ENCODE results near the gene SMARCAD1. TPM values are rescaled to one million over a fixed set of nuclear protein-coding genes. Genes with fewer than 3 reads are reported as not detected.

The SMARCAD1 gene
- 10 to 100 TPM in 2 of 4 donors, 1 to 10 TPM in 2; 5.4 to 30.3 (median 8.8) TPM for polyA plus RNA-seq
- long read RNA-seq, donor 1, full-length matches to known transcripts: 1 of 1 reads
- long read RNA-seq, donor 1, partial matches to known transcripts: 0 of 1 reads
- long read RNA-seq, donor 1, other reads (novel, unspliced or antisense): 0 of 1 reads
- long read RNA-seq, donor 2: 0 reads
- long read RNA-seq, donor 3, partial matches to known transcripts: 18 of 18 reads
- long read RNA-seq, donor 3, other reads (novel, unspliced or antisense): 0 of 18 reads
- long read RNA-seq, donor 4: 0 reads
- long read RNA-seq, donor 5: 0 reads
- long read RNA-seq, donor 6: 0 reads
- long read RNA-seq, donor 7: 0 reads
- long read RNA-seq, donor 8: 0 reads
- long read RNA-seq, donor 9: 0 reads
- long read RNA-seq, donor 10, full-length matches to known transcripts: 1 of 1 reads
- long read RNA-seq, donor 10, partial matches to known transcripts: 0 of 1 reads
- long read RNA-seq, donor 10, other reads (novel, unspliced or antisense): 0 of 1 reads

- peaks cover 0 to 3% of the 10 kb centered on the region in 2 donors for H3K9me3 ChIP-seq (ENCODE audit: control insufficient read depth in 2 of 2, insufficient read depth in 1 of 2, low read depth in 1 of 2, low read length in 1 of 2)
- FAIRE-seq (no peak), DNase-seq (peak; percentile 95 to 98)
- H3K36me3 ChIP-seq (ENCODE audit: control insufficient read depth in 3 of 3, insufficient read depth in 2 of 3, low read depth in 1 of 3, low read length in 3 of 3): peaks cover 0 to 12% (median 3%) of the 10 kb centered on the region in 3 donors
- peaks cover 0 to 6% (median 0%) of the 10 kb centered on the region in 3 donors for H3K4me1 ChIP-seq (ENCODE audit: control insufficient read depth in 3 of 3, insufficient read depth in 2 of 3, low read depth in 1 of 3, low read length in 2 of 3)
- 0% methylated on average over 57 of the region's 57 CpGs for WGBS, 3 donors
- peak within 1 kb of the TSS; percentile 61 to 92 (median 89) for H3K27ac ChIP-seq (ENCODE audit: low read depth in 1 of 3, low read length in 2 of 3)
- no peaks in the 10 kb centered on the region for H3K27me3 ChIP-seq (ENCODE audit: control insufficient read depth in 3 of 3, insufficient read depth in 3 of 3, low read length in 3 of 3)
- peak within 1 kb of the TSS; percentile 64 to 87 (median 65) for H3K4me3 ChIP-seq (ENCODE audit: low read depth in 1 of 3, low read length in 3 of 3)
Measured at GRCh38 chr4:94207469-94208224, at the start of gene SMARCAD1. Gene SMARCAD1, plus strand, starts transcription at chr4:94207865. Its CDS starts 530 bp downstream, at chr4:94208395.

GRCh38 chr4:94158883-94159282 lies 48.8 kb upstream of the SMARCAD1 start:
- peaks cover 0 to 10% of the 10 kb centered on the region in 2 donors for H3K9me3 ChIP-seq (ENCODE audit: control insufficient read depth in 2 of 2, insufficient read depth in 1 of 2, low read depth in 1 of 2, low read length in 1 of 2)
- no peaks in the 10 kb centered on the region for H3K36me3 ChIP-seq (ENCODE audit: control insufficient read depth in 3 of 3, insufficient read depth in 2 of 3, low read depth in 1 of 3, low read length in 3 of 3)
- DNase-seq: no peak
- WGBS, 3 donors: 60 to 83% (median 81%) methylated on average over 3 of the region's 3 CpGs
- no peak for FAIRE-seq
- H3K27me3 ChIP-seq (ENCODE audit: control insufficient read depth in 3 of 3, insufficient read depth in 3 of 3, low read length in 3 of 3): no peaks in the 10 kb centered on the region
- no peak overlapping the region for H3K27ac ChIP-seq (ENCODE audit: low read depth in 1 of 3, low read length in 2 of 3)
- H3K4me3 ChIP-seq (ENCODE audit: low read depth in 1 of 3, low read length in 3 of 3): no peak overlapping the region
- H3K4me1 ChIP-seq (ENCODE audit: control insufficient read depth in 3 of 3, insufficient read depth in 2 of 3, low read depth in 1 of 3, low read length in 2 of 3): peaks cover 0 to 5% (median 0%) of the 10 kb centered on the region in 3 donors

GRCh38 chr4:94159790-94160189 lies 47.9 kb upstream of the SMARCAD1 start:
- Histone ChIP-seq H3K36me3 (ENCODE audit: control insufficient read depth in 3 of 3, insufficient read depth in 2 of 3, low read depth in 1 of 3, low read length in 3 of 3) (no peaks in the 10 kb centered on the region), H3K27ac (ENCODE audit: low read depth in 1 of 3, low read length in 2 of 3) (no peak overlapping the region), H3K4me3 (ENCODE audit: low read depth in 1 of 3, low read length in 3 of 3) (no peak overlapping the region), H3K9me3 (ENCODE audit: control insufficient read depth in 2 of 2, insufficient read depth in 1 of 2, low read depth in 1 of 2, low read length in 1 of 2) (peaks cover 0 to 10% of the 10 kb centered on the region in 2 donors), H3K27me3 (ENCODE audit: control insufficient read depth in 3 of 3, insufficient read depth in 3 of 3, low read length in 3 of 3) (no peaks in the 10 kb centered on the region), H3K4me1 (ENCODE audit: control insufficient read depth in 3 of 3, insufficient read depth in 2 of 3, low read depth in 1 of 3, low read length in 2 of 3) (peaks cover 0 to 5% (median 0%) of the 10 kb centered on the region in 3 donors)
- WGBS, 3 donors: 17 to 54% (median 33%) methylated on average over 1 of the region's 1 CpG
- FAIRE-seq: no peak
- DNase-seq: no peak

GRCh38 chr4:94160774-94161173 lies 46.9 kb upstream of the SMARCAD1 start:
- DNase-seq (no peak), FAIRE-seq (no peak)
- Histone ChIP-seq H3K4me3 (ENCODE audit: low read depth in 1 of 3, low read length in 3 of 3) (no peak overlapping the region), H3K27me3 (ENCODE audit: control insufficient read depth in 3 of 3, insufficient read depth in 3 of 3, low read length in 3 of 3) (no peaks in the 10 kb centered on the region), H3K27ac (ENCODE audit: low read depth in 1 of 3, low read length in 2 of 3) (no peak overlapping the region), H3K4me1 (ENCODE audit: control insufficient read depth in 3 of 3, insufficient read depth in 2 of 3, low read depth in 1 of 3, low read length in 2 of 3) (peaks cover 0 to 5% (median 0%) of the 10 kb centered on the region in 3 donors), H3K9me3 (ENCODE audit: control insufficient read depth in 2 of 2, insufficient read depth in 1 of 2, low read depth in 1 of 2, low read length in 1 of 2) (peaks cover 0 to 8% of the 10 kb centered on the region in 2 donors), H3K36me3 (ENCODE audit: control insufficient read depth in 3 of 3, insufficient read depth in 2 of 3, low read depth in 1 of 3, low read length in 3 of 3) (no peaks in the 10 kb centered on the region)
- WGBS, 3 donors: 91 to 95% (median 92%) methylated on average over 4 of the region's 4 CpGs

- Histone ChIP-seq H3K27me3 (ENCODE audit: control insufficient read depth in 3 of 3, insufficient read depth in 3 of 3, low read length in 3 of 3) (no peaks in the 10 kb centered on the region), H3K36me3 (ENCODE audit: control insufficient read depth in 3 of 3, insufficient read depth in 2 of 3, low read depth in 1 of 3, low read length in 3 of 3) (no peaks in the 10 kb centered on the region), H3K9me3 (ENCODE audit: control insufficient read depth in 2 of 2, insufficient read depth in 1 of 2, low read depth in 1 of 2, low read length in 1 of 2) (no peaks in the 10 kb centered on the region), H3K4me1 (ENCODE audit: control insufficient read depth in 3 of 3, insufficient read depth in 2 of 3, low read depth in 1 of 3, low read length in 2 of 3) (no peaks in the 10 kb centered on the region), H3K27ac (ENCODE audit: low read depth in 1 of 3, low read length in 2 of 3) (no peak overlapping the region), H3K4me3 (ENCODE audit: low read depth in 1 of 3, low read length in 3 of 3) (no peak overlapping the region)
- DNase-seq: no peak
- FAIRE-seq: no peak
- 26 to 56% (median 53%) methylated on average over 3 of the region's 3 CpGs for WGBS, 3 donors
Measured at GRCh38 chr4:94165256-94165655, 42.4 kb upstream of the SMARCAD1 start.

GRCh38 chr4:94168321-94168720 lies 39.3 kb upstream of the SMARCAD1 start:
- H3K4me3 ChIP-seq (ENCODE audit: low read depth in 1 of 3, low read length in 3 of 3): no peak overlapping the region
- H3K27ac ChIP-seq (ENCODE audit: low read depth in 1 of 3, low read length in 2 of 3): no peak overlapping the region
- no peaks in the 10 kb centered on the region for H3K36me3 ChIP-seq (ENCODE audit: control insufficient read depth in 3 of 3, insufficient read depth in 2 of 3, low read depth in 1 of 3, low read length in 3 of 3)
- WGBS, 3 donors: 85 to 90% (median 89%) methylated on average over 2 of the region's 2 CpGs
- H3K4me1 ChIP-seq (ENCODE audit: control insufficient read depth in 3 of 3, insufficient read depth in 2 of 3, low read depth in 1 of 3, low read length in 2 of 3): no peaks in the 10 kb centered on the region
- H3K27me3 ChIP-seq (ENCODE audit: control insufficient read depth in 3 of 3, insufficient read depth in 3 of 3, low read length in 3 of 3): no peaks in the 10 kb centered on the region
- DNase-seq (no peak), FAIRE-seq (no peak)
- no peaks in the 10 kb centered on the region for H3K9me3 ChIP-seq (ENCODE audit: control insufficient read depth in 2 of 2, insufficient read depth in 1 of 2, low read depth in 1 of 2, low read length in 1 of 2)

- DNase-seq (no peak), FAIRE-seq (no peak)
- Histone ChIP-seq H3K36me3 (ENCODE audit: control insufficient read depth in 3 of 3, insufficient read depth in 2 of 3, low read depth in 1 of 3, low read length in 3 of 3) (no peaks in the 10 kb centered on the region), H3K27ac (ENCODE audit: low read depth in 1 of 3, low read length in 2 of 3) (no peak overlapping the region), H3K9me3 (ENCODE audit: control insufficient read depth in 2 of 2, insufficient read depth in 1 of 2, low read depth in 1 of 2, low read length in 1 of 2) (no peaks in the 10 kb centered on the region), H3K4me3 (ENCODE audit: low read depth in 1 of 3, low read length in 3 of 3) (no peak overlapping the region), H3K27me3 (ENCODE audit: control insufficient read depth in 3 of 3, insufficient read depth in 3 of 3, low read length in 3 of 3) (no peaks in the 10 kb centered on the region), H3K4me1 (ENCODE audit: control insufficient read depth in 3 of 3, insufficient read depth in 2 of 3, low read depth in 1 of 3, low read length in 2 of 3) (no peaks in the 10 kb centered on the region)
- WGBS, 3 donors: 97 to 98% (median 98%) methylated on average over 20 to 37 of the region's 37 CpGs
Measured at GRCh38 chr4:94169803-94170372, 37.8 kb upstream of the SMARCAD1 start.

GRCh38 chr4:94171616-94172015 lies 36.0 kb upstream of the SMARCAD1 start:
- 80 to 84% (median 82%) methylated on average over 4 of the region's 4 CpGs for WGBS, 3 donors
- no peaks in the 10 kb centered on the region for H3K4me1 ChIP-seq (ENCODE audit: control insufficient read depth in 3 of 3, insufficient read depth in 2 of 3, low read depth in 1 of 3, low read length in 2 of 3)
- no peaks in the 10 kb centered on the region for H3K27me3 ChIP-seq (ENCODE audit: control insufficient read depth in 3 of 3, insufficient read depth in 3 of 3, low read length in 3 of 3)
- no peak overlapping the region for H3K4me3 ChIP-seq (ENCODE audit: low read depth in 1 of 3, low read length in 3 of 3)
- no peak overlapping the region for H3K27ac ChIP-seq (ENCODE audit: low read depth in 1 of 3, low read length in 2 of 3)
- no peaks in the 10 kb centered on the region for H3K36me3 ChIP-seq (ENCODE audit: control insufficient read depth in 3 of 3, insufficient read depth in 2 of 3, low read depth in 1 of 3, low read length in 3 of 3)
- DNase-seq: no peak
- no peaks in the 10 kb centered on the region for H3K9me3 ChIP-seq (ENCODE audit: control insufficient read depth in 2 of 2, insufficient read depth in 1 of 2, low read depth in 1 of 2, low read length in 1 of 2)
- FAIRE-seq: no peak

All from small intestine (tissue), 16 donors.